NCI-H460 (cell line): ENCODE measurements around the gene CD276. TPM values are rescaled to one million over a fixed set of nuclear protein-coding genes. Genes with fewer than 3 reads are reported as not detected.

Source experiments
- DNase-seq: peaks from one replicate; pipeline ENCODE4 v3.0.0-alpha.2; 2016; ENCODE audit warnings: low read depth; ENCODE audit errors: extremely low read depth
- total RNA-seq: library from RNA; depleted of rRNA; stranded (reverse); fragments of >200 nt; shearing (Covaris generic); gene quantifications from 2 replicates; pipeline ENCODE4 v1.2.3, GENCODE V29; 2014

The CD276 gene
- total RNA-seq, 1 experiment from 2014 or later: 30.2 TPM

DNA sequence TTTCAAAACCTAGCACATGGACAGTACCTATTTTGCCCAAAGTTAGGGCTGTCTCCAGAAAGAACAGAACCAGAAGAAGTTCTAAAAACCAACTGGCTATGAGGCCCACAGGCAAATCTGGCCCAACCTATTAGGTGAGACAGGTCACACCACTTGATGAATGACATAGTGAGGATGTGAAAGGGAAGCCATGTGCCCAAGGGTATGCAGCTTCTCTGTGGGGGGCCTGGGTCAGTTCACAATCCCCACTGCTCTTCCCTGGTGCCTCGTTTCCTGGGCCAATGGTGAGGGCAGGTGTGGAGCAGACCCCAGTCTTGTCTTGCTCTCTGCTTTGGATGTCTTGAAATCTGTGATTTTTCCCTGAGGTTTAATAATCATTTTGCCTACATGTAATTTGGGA is 60.1 kb downstream of the CD276 start:
- no peak for DNase-seq

GRCh38 chr15:73745073-73745472 is 60.9 kb downstream of the CD276 start:
- DNase-seq: no peak

DNA sequence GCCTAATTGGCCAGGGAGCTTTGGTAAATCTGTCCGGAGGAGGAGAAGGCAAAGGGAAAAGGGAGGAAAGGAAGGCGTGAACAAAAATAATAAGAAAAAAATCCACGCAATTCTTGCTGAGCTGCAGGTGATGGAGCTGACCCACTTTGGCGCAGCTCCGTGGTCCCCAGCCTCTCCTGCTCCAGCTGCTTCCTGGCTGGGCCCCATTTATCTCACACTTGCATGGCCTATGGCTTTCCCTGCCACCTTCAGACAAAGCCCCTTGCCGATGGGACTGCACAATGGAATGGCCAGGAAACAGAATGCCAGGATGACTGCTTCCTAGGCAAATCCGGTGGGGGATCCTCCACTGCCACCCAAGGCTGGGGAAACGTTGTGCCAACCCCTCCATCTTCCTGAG is 62.1 kb downstream of the CD276 start:
- no peak for DNase-seq

DNA sequence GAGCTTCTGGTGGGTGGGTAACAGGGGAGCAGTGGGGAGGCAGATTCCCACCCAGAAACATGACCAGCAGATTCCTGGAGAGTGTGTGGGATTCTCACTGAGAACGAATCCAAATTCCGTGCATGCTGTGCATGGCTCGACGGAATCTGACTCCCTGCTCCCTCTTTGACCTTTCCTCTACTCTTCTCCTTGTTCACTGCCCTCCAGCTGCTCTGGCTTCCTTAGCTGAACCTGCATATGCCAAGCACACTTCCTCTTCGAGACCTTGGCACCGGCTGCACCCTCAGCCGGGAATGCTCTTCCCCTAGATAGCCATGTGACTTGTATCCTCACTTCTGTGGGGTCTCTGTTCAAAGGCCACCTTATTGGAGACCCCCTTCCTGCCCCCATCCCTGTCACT is 62.7 kb downstream of the CD276 start:
- DNase-seq: no peak

DNA sequence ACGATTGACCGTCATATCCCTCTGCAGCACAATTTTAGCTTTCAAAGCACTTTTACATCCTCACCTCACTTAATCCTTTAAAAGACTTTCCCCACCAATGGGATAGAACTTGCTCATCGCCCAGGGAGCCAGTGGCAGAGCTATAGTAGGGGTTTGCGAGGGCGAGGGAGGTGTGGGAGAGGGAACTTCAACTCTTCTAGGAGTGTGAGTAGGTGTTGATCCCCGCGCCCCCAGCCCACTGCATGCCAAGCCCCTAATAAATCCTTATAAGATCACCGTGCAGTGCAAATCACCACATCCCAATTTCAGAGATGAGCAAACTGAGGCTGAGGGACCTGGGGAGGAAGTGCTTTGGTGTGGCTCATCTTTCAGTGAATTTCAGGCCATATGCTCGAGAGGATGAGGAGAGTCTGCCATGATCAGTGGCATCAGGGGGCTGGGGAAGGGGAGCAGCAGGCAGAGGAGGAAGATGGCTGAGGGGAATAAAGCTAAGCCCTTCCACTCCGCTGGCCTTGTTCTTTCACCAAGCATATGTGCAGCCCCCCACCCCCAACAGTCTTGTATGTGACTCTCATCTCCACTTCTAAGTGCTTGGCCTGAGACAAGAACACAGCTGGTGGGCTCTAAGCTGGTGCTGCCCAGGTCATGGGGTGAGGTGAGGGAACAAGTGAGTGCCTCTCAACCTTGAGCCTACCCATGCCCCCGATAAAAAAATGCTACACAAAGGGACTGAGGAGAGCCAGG is 63.8 kb downstream of the CD276 start:
- DNase-seq: no peak

GRCh38 chr15:73748730-73749129 is 64.5 kb downstream of the CD276 start:
- DNase-seq: no peak

- no peak for DNase-seq
Measured at GRCh38 chr15:73749533-73749932, 65.3 kb downstream of the CD276 start.

DNA sequence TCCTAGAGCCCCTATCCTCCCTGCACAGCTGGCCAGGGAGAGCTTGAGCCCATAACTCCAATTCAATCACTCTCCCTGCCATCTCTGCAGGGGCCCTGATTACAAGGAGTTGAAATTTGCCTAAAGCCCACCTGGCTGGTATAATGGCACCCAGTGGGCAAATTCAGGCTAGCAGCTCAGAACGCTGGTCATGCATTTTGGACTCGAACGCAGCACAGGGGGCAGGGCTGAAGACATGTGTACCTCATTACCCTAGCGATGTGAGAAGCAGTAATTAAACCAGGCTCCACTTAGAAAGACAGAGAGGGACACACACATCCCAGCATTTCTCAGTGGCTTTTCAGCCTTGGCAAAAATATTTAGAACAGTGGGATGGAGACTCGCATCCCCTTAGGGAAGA is 65.8 kb downstream of the CD276 start:
- DNase-seq: no peak

GRCh38 chr15:73750438-73750837 is 66.3 kb downstream of the CD276 start:
- no peak for DNase-seq

DNA sequence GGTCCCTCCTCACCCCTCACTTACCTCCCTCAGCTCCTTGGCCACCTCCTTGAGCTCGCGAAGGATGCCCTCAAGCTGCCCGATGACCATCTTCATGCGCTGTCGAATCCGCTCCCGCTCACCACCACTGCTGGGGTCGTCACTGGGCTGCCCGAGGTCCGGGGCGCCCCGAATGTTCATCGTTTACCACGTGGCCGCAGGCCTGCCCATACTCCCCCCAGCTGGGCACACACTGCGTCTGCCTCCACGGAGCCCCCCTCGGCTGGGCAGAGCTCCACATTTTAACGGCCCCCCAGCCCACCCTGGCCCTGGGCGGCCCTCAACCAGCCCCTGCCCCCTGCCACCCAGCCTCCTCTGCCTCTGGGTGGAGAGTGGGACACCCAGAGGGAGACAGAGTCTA is 66.8 kb downstream of the CD276 start:
- DNase-seq: no peak

DNA sequence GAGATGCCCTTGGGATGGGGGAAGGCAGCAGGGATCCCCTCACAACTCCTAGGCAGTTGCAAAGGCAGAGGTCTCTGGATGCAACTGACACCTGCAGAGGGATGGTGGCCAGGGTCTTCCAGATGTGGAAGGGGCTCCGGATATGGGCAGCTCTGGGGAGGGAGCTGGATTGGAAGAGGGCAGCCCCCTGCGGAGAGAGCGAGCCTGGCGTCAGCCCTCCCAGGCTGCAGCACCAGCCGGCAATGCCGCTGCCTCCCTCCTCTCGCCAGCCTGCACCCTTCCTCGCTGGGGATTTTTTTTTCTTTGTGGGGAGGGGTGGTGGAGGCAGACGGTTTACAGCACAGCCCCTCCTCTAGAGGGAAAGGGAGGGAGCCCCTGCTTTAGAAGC is 67.3 kb downstream of the CD276 start:
- DNase-seq: no peak

DNA sequence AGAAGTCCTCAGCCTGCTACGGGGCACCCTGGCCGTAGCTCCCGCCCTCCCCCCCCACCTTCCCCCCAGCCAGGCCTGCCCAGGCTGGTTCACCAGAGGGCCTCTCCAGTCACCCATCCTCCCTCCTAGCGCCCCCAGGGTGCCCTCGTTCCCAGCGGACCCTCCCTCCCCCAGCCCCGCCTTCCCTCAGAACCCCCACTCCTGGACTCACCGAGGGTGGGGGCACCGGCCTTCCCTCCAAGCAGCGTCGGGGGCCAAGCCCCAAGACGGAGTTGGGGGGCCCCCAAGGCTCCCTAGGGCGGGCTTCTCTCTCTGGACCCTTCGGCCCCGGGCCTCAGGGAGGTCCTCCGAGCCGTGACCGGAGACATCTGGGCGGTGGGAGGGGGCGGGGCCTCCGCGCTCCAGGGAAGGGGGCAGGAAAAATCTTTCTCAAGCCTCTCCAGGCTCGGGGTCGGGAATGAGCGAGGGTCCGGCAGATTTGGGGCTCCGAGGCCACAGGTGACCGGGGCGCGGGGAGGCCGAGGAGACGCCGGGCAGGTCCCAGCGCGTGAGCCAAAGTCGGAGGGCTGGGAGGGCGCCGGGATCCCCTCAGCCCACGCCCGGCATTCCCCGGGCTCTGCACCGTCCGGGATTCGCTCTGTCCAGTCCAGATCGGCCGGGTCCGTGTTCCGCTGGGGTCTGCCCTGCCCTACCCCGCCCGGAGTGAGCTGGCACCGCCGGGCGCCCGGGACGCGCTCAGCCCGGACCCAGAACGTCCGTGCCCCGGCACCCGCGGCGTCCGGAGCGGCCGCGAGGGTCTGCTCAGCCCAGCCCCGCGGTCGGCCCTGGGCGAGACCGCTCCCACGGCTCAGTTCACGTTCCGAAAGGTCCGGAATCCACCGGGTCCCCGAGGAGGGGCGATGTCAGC is 68.0 kb downstream of the CD276 start:
- no peak for DNase-seq

DNA sequence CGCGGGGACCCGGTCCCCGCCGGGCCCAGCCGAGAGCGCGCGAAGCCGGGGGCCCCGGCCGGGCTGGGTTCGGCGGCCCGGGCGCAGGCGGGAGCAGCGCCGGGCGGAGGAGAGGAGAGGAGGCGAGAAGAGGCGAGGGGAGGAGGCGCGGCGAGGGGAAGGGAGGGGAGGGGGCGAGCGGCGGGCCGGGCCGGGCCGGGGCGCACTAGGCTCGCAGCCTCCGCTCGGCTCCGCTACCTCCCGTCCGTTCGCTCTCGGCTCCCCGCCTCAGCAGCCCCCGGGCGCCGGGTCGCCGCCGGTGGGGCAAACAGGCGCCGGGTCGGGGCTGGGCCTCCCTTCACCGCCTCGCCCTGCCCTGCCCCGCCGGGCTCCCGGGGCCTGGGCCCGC is 68.6 kb downstream of the CD276 start:
- no peak for DNase-seq

DNA sequence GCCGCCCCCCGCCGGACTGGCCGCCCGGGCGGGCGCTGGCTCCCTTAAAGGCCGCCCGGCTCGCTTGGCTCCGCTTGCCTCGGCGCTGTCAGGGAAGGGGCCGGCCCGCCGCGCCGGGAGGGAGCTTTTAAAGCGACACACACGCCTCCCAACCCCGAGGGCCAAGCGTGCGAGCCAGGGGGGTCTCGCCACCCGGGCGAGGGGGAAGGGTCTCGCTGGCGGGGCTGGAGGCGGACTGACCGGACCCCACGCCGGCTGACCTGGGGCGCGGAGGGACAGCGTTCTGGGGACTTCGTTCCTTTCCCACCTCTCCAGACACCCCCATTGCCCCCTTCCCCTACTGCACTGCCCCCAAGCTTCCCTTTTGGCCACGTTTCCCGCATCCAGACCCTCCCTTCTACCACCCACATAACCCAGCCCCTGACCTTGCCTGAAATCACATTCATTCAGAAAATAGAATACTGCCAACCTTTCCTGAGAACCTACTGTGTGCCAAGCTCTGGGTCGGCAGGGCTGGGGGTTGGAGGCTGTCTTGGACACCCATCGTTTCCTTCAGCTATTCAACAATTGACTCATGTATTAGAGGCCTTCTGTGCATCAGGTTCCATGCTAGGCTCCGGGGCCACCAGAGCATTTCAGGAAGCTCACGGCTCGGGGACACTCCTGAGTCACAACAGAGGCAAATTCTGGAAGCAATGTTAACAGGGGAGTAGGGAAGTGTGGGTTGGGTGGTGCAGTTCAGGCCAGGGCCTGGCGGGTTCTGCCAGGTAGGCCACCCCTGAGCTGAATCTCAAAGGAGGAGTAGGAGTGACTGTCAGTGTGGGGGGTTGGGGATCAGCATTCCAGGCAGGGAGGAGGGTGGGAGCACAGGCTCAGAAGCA is 69.3 kb downstream of the CD276 start, which contains the start of gene INSYN1:
Gene INSYN1, minus strand, starts transcription at position 102 of the 881 bp plus-strand sequence. CDS start 2,221 bp downstream, outside the sequence.
- DNase-seq: no peak

- no peak for DNase-seq
Measured at GRCh38 chr15:73754461-73754860, 70.3 kb downstream of the CD276 start.

DNA sequence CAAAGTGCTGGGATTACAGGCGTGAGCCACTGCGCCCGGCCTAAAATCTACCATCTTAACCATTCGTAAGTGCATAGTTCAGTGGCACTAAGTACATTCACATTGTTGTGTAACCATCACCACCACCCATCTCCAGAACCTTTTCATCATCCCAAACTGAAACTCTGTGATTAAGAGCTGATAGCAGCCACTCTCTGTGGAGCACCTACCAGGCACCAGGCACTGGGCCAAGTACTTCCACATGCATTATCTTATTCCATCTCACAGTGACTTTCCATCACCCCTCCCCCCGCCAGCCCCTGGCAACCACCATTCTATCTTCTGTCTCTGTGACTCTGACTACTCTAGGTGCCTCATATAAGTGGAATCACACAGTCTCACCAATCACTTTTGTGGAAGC is 71.3 kb downstream of the CD276 start:
- no peak for DNase-seq

- no peak for DNase-seq
Measured at GRCh38 chr15:73755946-73756345, 71.8 kb downstream of the CD276 start.

- DNase-seq: no peak
Measured at GRCh38 chr15:73756390-73756789, 72.2 kb downstream of the CD276 start.

DNA sequence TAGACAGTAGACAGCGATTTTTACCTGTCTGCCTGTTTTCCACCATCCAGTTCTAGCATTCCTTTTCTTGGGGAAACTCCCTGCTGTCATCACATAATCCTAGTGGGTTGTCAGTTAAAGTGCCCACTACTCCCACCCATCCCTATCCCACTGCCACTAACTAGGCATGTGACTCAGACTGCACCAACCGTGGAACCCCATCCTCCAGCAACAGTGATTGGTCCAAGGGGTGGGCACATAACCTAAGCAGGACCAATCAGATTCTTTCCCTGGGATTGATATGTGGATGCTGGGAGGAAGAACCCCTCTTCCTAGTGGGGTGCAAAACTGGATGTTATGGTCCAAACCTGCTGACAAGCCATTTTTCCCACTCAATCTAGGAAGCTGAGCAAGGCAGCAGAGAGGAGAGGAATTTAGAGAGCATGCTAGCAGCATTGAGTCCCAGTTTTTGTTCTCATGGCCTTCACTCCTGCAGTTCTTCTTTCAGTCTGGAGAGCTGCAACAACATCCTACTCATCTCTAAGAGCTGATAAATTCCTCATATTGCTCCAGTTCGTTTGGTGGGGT is 72.8 kb downstream of the CD276 start:
- no peak for DNase-seq

GRCh38 chr15:73757571-73757970 is 73.4 kb downstream of the CD276 start:
- no peak for DNase-seq

DNA sequence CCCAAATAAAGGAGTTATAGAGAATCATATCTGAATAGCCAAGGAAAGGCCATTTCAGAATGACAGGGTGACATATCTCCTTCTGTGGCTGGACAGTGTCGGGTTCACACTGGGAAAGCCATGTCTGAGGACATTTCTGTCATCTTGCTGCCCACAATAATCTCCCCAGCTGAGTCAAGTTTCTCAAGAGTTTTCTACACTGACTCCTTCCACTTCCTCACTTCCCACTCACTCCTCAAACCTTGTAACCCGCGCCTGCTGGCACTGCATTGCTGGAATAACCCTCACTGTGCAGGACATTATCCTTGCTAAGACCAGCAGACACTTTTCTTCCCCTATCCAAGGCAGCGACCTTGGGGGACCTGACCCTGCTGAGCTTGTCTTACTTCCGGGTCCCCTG is 74.3 kb downstream of the CD276 start:
- DNase-seq: no peak
